Measurements from ENCODE around the gene GANAB.

The GANAB gene

DNA sequence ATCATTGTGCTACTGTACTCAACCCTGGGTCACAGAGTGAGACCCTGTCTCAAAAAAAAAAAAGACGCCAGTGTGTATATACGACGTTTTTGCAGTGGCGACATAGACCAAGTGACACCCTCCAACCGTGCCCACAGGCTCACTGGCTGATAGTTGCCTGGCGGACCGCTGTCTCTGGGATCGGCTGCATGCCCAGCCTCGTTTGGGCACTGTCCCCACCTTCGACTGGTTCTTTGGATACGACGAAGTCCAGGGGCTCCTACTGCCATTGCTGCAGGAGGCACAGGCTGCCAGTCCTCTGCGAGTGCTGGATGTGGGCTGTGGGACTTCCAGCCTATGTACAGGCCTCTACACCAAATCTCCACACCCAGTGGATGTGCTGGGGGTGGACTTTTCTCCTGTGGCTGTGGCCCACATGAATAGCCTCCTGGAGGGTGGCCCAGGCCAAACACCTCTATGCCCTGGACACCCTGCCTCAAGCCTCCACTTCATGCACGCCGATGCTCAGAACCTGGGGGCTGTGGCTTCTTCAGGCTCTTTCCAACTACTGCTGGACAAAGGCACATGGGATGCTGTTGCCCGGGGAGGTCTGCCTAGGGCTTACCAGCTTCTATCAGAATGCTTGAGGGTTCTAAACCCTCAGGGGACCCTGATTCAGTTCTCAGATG, 20.0 kb upstream of the GANAB start:
- Histone ChIP-seq H3K27me3 (ENCODE audit: insufficient read depth, low read length, poor library complexity, severe bottlenecking) (no peaks in the 10 kb centered on the region), H3K36me3 (ENCODE audit: insufficient read depth, low read length) (peaks cover 5% of the 10 kb centered on the region; the same call in 1 of the 2 replicates), H3K4me3 (ENCODE audit: low read length, poor library complexity, severe bottlenecking) (peak overlapping the region; percentile 98), H2AFZ (ENCODE audit: low read length) (no peak overlapping the region), H3K9ac (ENCODE audit: low read depth, low read length, poor library complexity, severe bottlenecking) (peak overlapping the region; percentile 89), H4K20me1 (ENCODE audit: insufficient read depth, low read length, poor library complexity, severe bottlenecking) (peaks cover 20% of the 10 kb centered on the region), H3F3A (ENCODE audit: low read depth) (peaks cover 8% of the 10 kb centered on the region; the same call in 1 of the 2 replicates), H3K9me3 (ENCODE audit: insufficient read depth, low read depth, low read length) (no peaks in the 10 kb centered on the region), H3K79me2 (ENCODE audit: insufficient read depth, low read length) (peaks cover 71% of the 10 kb centered on the region), H3K4me2 (ENCODE audit: low read depth, low read length, poor library complexity, severe bottlenecking) (peak overlapping the region; percentile 79), H3K4me1 (ENCODE audit: insufficient read depth, low read length, poor library complexity, severe bottlenecking) (peaks cover 43% of the 10 kb centered on the region), H3K9me2 (replicated peaks; ENCODE audit: low read depth, low read length) (no peaks in the 10 kb centered on the region)
- TF ChIP-seq EZH2phosphoT487 (IDR thresholded peaks at IDR 0.05; ENCODE audit: borderline replicate concordance): no peak
- TF ChIP-seq, protein P1, sequence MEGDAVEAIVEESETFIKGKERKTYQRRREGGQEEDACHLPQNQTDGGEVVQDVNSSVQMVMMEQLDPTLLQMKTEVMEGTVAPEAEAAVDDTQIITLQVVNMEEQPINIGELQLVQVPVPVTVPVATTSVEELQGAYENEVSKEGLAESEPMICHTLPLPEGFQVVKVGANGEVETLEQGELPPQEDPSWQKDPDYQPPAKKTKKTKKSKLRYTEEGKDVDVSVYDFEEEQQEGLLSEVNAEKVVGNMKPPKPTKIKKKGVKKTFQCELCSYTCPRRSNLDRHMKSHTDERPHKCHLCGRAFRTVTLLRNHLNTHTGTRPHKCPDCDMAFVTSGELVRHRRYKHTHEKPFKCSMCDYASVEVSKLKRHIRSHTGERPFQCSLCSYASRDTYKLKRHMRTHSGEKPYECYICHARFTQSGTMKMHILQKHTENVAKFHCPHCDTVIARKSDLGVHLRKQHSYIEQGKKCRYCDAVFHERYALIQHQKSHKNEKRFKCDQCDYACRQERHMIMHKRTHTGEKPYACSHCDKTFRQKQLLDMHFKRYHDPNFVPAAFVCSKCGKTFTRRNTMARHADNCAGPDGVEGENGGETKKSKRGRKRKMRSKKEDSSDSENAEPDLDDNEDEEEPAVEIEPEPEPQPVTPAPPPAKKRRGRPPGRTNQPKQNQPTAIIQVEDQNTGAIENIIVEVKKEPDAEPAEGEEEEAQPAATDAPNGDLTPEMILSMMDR (conservative IDR thresholded peaks at IDR 0.05; ENCODE audit: low read length): no peak

DNA sequence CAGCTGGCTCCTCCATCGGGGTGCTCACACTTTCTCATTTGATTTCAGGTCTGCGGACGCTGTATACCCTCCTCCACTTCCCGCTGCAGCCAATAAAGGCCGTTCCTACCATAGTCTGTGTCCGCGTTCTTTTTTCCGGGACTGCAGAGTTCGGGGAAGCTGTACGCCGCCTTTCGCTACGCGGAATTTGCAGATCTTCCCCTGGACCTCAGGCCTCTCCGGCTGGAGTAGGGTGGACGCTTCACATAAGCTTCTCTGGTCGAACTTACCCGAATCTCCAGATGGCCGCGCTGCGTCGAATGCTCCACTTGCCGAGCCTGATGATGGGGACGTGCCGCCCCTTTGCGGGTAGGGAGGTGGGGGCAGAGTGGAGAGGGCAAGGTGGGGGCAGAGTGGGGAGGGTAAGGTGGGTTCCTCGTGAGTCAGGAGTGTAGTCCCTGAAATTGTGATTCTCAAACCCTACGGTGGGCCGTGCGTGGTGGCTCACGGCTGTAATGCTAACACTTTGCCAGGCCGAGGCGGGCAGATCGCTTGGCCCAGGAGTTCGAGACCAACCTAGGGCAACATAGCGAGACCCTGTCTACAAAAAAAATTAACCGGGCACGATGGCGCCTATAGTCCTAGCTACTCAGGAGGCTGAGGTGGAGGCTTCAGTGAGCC, 19.3 kb upstream of the GANAB start:
- Histone ChIP-seq H3K9ac (ENCODE audit: low read depth, low read length, poor library complexity, severe bottlenecking) (peak overlapping the region; percentile 89), H3K9me3 (ENCODE audit: insufficient read depth, low read depth, low read length) (no peaks in the 10 kb centered on the region), H2AFZ (ENCODE audit: low read length) (no peak overlapping the region), H3K27me3 (ENCODE audit: insufficient read depth, low read length, poor library complexity, severe bottlenecking) (no peaks in the 10 kb centered on the region), H3F3A (ENCODE audit: low read depth) (peaks cover 9% of the 10 kb centered on the region; the same call in 1 of the 2 replicates), H3K4me2 (ENCODE audit: low read depth, low read length, poor library complexity, severe bottlenecking) (peak overlapping the region; percentile 79), H4K20me1 (ENCODE audit: insufficient read depth, low read length, poor library complexity, severe bottlenecking) (peaks cover 20% of the 10 kb centered on the region), H3K79me2 (ENCODE audit: insufficient read depth, low read length) (peaks cover 64% of the 10 kb centered on the region), H3K36me3 (ENCODE audit: insufficient read depth, low read length) (peaks cover 5% of the 10 kb centered on the region; the same call in 1 of the 2 replicates), H3K9me2 (replicated peaks; ENCODE audit: low read depth, low read length) (no peaks in the 10 kb centered on the region), H3K4me3 (ENCODE audit: low read length, poor library complexity, severe bottlenecking) (peak overlapping the region; percentile 98), H3K4me1 (ENCODE audit: insufficient read depth, low read length, poor library complexity, severe bottlenecking) (peaks cover 38% of the 10 kb centered on the region)
- TF ChIP-seq EZH2phosphoT487 (IDR thresholded peaks at IDR 0.05; ENCODE audit: borderline replicate concordance): no peak
- TF ChIP-seq, protein P1 (conservative IDR thresholded peaks at IDR 0.05; ENCODE audit: low read length): no peak

DNA sequence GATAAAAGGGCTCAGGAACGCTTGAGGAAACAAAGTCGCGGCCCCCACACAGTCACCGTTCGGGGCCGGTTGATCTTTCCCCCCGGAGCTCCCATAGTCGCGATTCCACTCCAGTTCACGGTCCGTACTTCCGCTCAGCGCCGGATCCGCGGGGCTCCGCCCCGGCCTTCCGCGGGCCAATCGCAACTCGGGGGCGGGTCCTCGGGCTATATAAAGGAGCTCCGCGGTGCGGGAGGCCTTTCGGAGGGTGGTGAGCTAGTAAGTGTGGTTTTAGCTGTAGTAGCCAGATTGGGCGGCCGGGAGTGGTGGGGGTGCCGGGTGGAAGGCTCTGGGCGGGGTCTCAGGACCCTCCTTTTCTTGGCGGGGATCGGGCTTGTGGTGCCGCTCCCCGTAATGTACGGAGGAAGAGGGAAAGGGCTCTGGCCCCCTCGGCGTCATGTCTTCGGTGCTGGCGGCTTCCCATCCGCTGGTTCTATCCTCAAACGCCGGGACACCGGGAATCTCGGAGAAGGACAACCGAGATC, 18.7 kb upstream of the GANAB start, which contains the start of the genes C11orf98 and CSKMT:
Gene C11orf98 (minus strand): TSS at position 136 of the 524 bp plus-strand sequence. CDS start 41 bp downstream, at position 95.
Gene CSKMT (plus strand): TSS at position 238 of the 524 bp plus-strand sequence. CDS start 568 bp downstream, outside the sequence.
- H4K20me1 ChIP-seq (ENCODE audit: insufficient read depth, low read length, poor library complexity, severe bottlenecking): peaks cover 20% of the 10 kb centered on the region
- H3K79me2 ChIP-seq (ENCODE audit: insufficient read depth, low read length): peaks cover 58% of the 10 kb centered on the region
- H3F3A ChIP-seq (ENCODE audit: low read depth): peaks cover 9% of the 10 kb centered on the region; the same call in 1 of the 2 replicates
- no peaks in the 10 kb centered on the region for H3K9me2 ChIP-seq (replicated peaks; ENCODE audit: low read depth, low read length)
- peak within 1 kb of the TSS; percentile 79 for H3K4me2 ChIP-seq (ENCODE audit: low read depth, low read length, poor library complexity, severe bottlenecking)
- H3K27me3 ChIP-seq (ENCODE audit: insufficient read depth, low read length, poor library complexity, severe bottlenecking): no peaks in the 10 kb centered on the region
- peak within 1 kb of the TSS; percentile 89 for H3K9ac ChIP-seq (ENCODE audit: low read depth, low read length, poor library complexity, severe bottlenecking)
- peaks cover 33% of the 10 kb centered on the region for H3K4me1 ChIP-seq (ENCODE audit: insufficient read depth, low read length, poor library complexity, severe bottlenecking)
- H2AFZ ChIP-seq (ENCODE audit: low read length): peak within 1 kb of the TSS; percentile 95
- peak within 1 kb of the TSS; percentile 98 for H3K4me3 ChIP-seq (ENCODE audit: low read length, poor library complexity, severe bottlenecking)
- no peaks in the 10 kb centered on the region for H3K9me3 ChIP-seq (ENCODE audit: insufficient read depth, low read depth, low read length)
- H3K36me3 ChIP-seq (ENCODE audit: insufficient read depth, low read length): peaks cover 5% of the 10 kb centered on the region; the same call in 1 of the 2 replicates
- no peak for TF ChIP-seq EZH2phosphoT487 (IDR thresholded peaks at IDR 0.05; ENCODE audit: borderline replicate concordance)
- TF ChIP-seq, protein P1 (conservative IDR thresholded peaks at IDR 0.05; ENCODE audit: low read length): no peak
